Loucy (cell line): Measurements from ENCODE around the gene ABCA5.

ENCODE experiments used
- EZH2phosphoT487 ChIP-seq: fragments of 200-600 bp; IDR thresholded peaks from 2 replicates; pipeline ENCODE4 v1.6.1; 2018; ENCODE audit warnings: antibody characterized with exemption, mild to moderate bottlenecking, moderate library complexity, borderline replicate concordance
- TF ChIP-seq, protein P1 (sequence below): fragments of 200-600 bp; sonication (generic); conservative IDR thresholded peaks from 2 replicates; pipeline ENCODE4 v1.5.1; 2014; ENCODE audit warnings: mild to moderate bottlenecking, antibody characterized with exemption, low read length

DNA sequence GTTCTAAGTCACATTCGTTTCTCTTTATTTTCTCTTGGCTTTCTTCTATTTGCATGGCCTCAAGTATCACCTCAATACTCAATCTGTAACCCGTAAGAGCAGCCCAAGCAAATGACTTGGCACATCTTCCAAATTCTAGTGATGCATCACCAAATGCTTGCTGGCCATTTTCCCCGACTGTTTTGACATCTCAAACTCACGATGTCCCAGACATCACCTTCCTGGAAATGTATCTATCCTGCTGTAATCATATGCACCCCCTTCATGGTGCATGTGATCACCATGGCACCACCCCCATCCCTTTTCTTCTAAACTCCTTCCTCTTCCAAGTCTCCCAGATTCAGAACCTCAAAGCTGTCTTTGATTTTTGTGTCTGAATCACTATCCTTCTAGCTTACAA, 24.0 kb upstream of the ABCA5 start:
- TF ChIP-seq, protein P1, sequence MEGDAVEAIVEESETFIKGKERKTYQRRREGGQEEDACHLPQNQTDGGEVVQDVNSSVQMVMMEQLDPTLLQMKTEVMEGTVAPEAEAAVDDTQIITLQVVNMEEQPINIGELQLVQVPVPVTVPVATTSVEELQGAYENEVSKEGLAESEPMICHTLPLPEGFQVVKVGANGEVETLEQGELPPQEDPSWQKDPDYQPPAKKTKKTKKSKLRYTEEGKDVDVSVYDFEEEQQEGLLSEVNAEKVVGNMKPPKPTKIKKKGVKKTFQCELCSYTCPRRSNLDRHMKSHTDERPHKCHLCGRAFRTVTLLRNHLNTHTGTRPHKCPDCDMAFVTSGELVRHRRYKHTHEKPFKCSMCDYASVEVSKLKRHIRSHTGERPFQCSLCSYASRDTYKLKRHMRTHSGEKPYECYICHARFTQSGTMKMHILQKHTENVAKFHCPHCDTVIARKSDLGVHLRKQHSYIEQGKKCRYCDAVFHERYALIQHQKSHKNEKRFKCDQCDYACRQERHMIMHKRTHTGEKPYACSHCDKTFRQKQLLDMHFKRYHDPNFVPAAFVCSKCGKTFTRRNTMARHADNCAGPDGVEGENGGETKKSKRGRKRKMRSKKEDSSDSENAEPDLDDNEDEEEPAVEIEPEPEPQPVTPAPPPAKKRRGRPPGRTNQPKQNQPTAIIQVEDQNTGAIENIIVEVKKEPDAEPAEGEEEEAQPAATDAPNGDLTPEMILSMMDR = no peak
- TF ChIP-seq EZH2phosphoT487 = no peak
